GM21381 (cell line): ENCODE results near the gene RGS14.
"Not testable (repeated sequence)": the region's sequence is repeated elsewhere in the genome, so short reads cannot be mapped to it uniquely, and the experiment has no call there.

ENCODE experiments used
- ATAC-seq: cut with Tn5 transposase; IDR thresholded peaks from one replicate; pipeline ENCODE4 v1.9.1; 2021; ENCODE audit warnings: mild to moderate bottlenecking, moderate library complexity; ENCODE audit not compliant: unreplicated experiment

RGS14 gene

GRCh38 chr5:177327539-177328522, 29.9 kb upstream of the RGS14 start:
- ATAC-seq = no peak

GRCh38 chr5:177328545-177329231, 29.0 kb upstream of the RGS14 start:
- ATAC-seq = no peak

- ATAC-seq = no peak
Measured at GRCh38 chr5:177329883-177330282, 27.8 kb upstream of the RGS14 start.

- no peak for ATAC-seq
Measured at GRCh38 chr5:177330991-177331842, 26.5 kb upstream of the RGS14 start.

GRCh38 chr5:177332031-177332895, 25.5 kb upstream of the RGS14 start:
- ATAC-seq = no peak

- no peak for ATAC-seq
Measured at GRCh38 chr5:177332896-177333260, 24.8 kb upstream of the RGS14 start.

- no peak for ATAC-seq
Measured at GRCh38 chr5:177333420-177334154, 24.1 kb upstream of the RGS14 start.

- no peak for ATAC-seq
Measured at GRCh38 chr5:177334155-177334551, 23.6 kb upstream of the RGS14 start.

- no peak for ATAC-seq
Measured at GRCh38 chr5:177334781-177335700, 22.7 kb upstream of the RGS14 start.

- ATAC-seq = no peak
Measured at GRCh38 chr5:177335701-177336065, 22.0 kb upstream of the RGS14 start.

GRCh38 chr5:177336112-177336511, 21.6 kb upstream of the RGS14 start:
- ATAC-seq = no peak

GRCh38 chr5:177336603-177337494, 20.9 kb upstream of the RGS14 start:
- ATAC-seq = no peak

- ATAC-seq = no peak
Measured at GRCh38 chr5:177338251-177339106, 19.2 kb upstream of the RGS14 start.

GRCh38 chr5:177339107-177339638, 18.6 kb upstream of the RGS14 start:
- ATAC-seq = no peak

GRCh38 chr5:177343000-177343399, 14.7 kb upstream of the RGS14 start:
- not testable (repeated sequence) for ATAC-seq

- no peak for ATAC-seq
Measured at GRCh38 chr5:177343777-177344176, 13.9 kb upstream of the RGS14 start.
